HG03095 (cell line): ENCODE measurements around the gene TUBA3E.
"Not testable (repeated sequence)": the region's sequence is repeated elsewhere in the genome, so short reads cannot be mapped to it uniquely, and the experiment has no call there.

Experiments
- ATAC-seq: cut with Tn5 transposase; IDR thresholded peaks from one replicate; pipeline ENCODE4 v1.9.1; 2021; ENCODE audit warnings: moderate library complexity; ENCODE audit not compliant: unreplicated experiment

The TUBA3E gene

DNA sequence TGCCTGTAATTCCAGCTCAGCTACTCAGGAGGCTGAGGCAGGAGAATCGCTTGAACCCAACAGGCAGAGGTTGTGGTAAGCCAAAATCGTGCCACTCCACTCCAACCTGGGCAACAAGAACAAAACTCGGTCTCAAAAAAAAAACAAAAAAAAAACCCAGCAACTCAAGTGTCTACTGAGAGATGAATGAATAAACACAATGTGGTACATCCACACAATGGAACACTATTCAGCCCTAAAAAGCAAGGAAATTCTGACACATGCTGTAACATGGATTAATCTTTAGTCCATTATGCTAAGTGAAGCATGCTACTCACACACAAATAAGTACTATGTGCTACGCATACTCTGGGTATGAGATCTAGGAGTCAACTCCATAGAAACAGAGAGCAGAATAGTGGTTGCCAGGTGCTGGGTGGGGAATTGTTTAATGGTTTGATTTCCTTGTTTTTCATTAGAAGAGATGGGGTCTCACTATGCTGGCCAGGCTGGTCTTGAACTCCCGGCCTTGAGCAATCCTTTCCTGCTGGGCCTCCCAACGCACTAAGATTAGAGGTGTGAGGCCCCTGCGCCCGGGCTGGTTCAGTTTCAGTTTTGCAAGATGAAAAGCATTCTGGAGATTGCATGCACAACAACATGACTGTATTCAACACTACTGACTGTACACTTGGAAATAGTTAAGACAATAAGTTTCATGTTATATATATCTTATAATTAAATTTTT is 32.8 kb downstream of the TUBA3E start:
- ATAC-seq: no peak

GRCh38 chr2:130162968-130163367 is 35.3 kb downstream of the TUBA3E start:
- ATAC-seq: no peak

DNA sequence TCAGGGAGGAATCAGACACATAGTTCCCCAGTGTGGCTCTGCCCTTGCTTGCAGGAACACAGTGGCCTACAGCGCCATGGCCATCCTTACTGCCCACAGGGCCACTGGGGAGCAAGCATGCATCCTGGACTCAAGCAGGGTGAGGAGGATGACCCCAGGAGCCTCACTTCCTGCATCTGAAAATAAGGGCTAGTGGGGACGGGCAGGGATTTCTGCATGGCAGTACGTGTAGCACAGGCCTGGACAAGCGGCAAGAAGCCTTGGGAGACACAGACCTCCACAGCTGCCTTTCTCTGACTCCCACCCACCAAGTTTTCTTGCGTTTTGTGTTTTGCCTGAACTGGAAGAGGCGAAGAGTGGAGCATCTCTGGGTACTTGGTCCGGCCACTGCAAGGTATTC is 35.8 kb downstream of the TUBA3E start:
- not testable (repeated sequence) for ATAC-seq

DNA sequence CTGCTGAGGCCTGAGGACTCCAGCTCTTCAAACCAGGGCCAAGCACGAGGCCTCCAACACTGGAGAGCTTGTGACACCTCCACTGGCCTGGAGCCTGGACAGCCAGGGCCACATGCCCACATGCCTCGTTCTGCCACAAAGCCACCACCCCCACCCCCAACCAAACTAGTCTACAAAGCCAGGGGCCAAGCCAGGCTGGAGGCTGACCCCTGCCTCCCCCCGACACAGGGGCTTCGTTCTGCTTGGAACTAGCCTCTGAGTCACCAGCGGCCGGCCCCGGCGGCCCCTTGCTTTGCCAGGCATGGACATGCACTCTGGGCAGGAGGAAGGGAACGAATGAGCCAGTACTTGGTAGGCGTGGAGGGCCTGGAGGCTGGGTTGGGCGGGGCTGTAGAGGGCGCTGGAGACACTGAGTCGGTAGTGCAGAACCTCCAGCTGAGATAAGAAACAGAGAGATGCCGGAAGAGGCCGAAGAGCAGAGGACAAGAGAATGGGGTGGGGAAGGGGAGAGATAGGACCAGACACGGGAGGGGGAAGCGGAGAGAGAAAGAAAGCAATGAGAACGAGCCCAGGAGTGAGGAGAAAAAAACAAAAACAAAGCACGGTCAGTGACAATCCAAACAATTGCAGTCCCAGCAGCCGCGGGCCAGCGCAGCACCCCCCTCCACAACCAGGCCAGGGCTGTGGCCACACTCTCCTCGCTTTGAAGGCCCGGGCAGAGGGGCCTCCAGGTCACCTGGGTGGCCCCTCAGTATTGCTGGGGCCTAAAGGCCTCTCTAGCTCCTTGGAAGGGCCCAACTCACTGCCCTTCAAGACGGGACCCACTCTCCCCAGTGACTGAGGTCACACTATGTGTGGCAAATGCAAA is 37.2 kb downstream of the TUBA3E start:
- not testable (repeated sequence) for ATAC-seq

GRCh38 chr2:130160131-130160530 is 38.1 kb downstream of the TUBA3E start:
- ATAC-seq: no peak

GRCh38 chr2:130159376-130159775 is 38.9 kb downstream of the TUBA3E start:
- ATAC-seq: not testable (repeated sequence)

DNA sequence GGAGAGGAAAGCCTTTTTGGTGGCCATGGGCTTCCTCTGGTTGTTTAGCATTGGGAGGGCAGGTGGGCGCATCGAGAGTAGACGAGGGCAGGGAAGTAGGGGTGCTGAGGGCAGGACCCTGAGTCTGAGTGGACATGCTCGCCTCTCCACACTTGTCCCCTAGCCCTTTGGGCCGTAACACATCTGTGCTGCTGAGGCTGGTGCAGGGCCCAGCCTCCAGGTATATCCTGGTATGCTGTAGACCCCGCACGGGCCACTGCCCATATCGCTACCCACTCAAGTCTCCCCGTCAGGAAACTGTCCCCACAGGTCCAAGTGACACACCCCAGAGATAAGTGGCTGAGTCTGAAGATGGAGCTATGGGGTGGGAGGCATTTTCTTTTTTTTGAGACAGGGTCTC is 39.6 kb downstream of the TUBA3E start:
- no peak for ATAC-seq

DNA sequence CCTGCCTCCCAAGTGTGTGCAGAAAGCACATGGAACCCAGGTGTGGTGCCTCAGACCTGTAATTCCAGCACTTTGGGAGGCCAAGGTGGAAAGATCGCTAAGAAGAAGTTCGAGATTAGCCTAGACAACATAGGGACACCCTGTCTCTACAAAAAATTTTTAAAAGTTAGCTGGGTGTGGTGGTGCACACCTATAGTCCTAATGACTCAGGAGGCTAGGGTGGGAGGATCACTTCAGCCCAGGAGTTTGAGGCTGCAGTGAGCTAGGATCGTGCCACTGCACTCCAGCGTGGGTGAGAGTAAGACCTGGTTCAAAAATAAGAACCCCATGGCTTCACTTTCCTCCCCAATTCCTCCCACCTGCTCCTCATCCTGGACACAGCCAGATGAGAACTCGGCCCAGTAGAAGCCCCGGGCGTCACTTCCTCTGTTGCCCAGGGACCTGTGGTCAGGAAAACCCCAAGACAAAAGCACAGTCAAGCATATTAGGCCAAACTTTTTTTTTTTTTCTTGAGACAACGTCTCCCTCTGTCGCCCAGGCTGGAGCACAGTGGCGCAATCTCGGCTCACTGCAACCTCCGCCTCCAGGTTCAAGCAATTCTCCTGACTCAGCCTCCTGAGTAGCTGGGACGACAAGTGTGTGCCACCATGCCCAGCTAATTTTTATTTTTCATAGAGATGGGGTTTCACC is 40.3 kb downstream of the TUBA3E start:
- peak; percentile 90 for ATAC-seq

GRCh38 chr2:130157354-130157753 is 40.9 kb downstream of the TUBA3E start:
- peak; percentile 8 for ATAC-seq

GRCh38 chr2:130156624-130157004 is 41.6 kb downstream of the TUBA3E start:
- ATAC-seq: no peak

DNA sequence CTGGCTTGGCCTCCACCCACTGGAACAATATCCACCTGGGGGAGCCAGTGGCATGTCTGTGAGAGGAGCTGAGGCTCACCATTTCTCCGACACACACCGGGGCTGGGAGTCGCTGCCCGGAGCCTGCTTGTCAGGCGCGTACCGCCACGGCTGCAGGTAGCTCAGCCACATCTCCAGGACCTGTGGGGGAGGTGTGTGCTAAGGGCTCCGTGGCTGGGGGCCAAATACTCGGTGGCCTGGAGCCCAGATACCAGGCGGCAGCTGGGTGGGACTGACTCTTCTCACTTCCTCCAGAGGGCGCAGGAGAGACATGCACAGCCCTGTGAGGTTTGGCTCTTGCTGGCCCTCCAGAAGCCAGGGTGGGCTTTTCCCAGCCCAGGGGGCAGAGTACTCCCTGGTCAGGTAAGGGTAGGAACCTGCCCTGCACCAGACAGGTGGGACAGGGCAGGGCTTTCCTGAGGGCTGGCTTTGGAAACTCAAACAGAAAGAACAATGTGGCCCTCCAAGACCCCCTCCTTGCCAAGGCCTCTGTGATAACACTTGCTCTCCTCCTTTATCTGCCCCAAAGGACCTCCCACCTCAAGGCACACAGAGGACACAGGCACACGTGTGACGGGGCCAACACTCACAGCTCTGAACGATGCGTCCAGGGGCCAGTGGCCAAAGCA is 42.1 kb downstream of the TUBA3E start:
- ATAC-seq: not testable (repeated sequence)

GRCh38 chr2:130154773-130155765 is 43.2 kb downstream of the TUBA3E start:
- no peak for ATAC-seq

GRCh38 chr2:130154423-130154770 is 43.8 kb downstream of the TUBA3E start:
- ATAC-seq: not testable (repeated sequence)

DNA sequence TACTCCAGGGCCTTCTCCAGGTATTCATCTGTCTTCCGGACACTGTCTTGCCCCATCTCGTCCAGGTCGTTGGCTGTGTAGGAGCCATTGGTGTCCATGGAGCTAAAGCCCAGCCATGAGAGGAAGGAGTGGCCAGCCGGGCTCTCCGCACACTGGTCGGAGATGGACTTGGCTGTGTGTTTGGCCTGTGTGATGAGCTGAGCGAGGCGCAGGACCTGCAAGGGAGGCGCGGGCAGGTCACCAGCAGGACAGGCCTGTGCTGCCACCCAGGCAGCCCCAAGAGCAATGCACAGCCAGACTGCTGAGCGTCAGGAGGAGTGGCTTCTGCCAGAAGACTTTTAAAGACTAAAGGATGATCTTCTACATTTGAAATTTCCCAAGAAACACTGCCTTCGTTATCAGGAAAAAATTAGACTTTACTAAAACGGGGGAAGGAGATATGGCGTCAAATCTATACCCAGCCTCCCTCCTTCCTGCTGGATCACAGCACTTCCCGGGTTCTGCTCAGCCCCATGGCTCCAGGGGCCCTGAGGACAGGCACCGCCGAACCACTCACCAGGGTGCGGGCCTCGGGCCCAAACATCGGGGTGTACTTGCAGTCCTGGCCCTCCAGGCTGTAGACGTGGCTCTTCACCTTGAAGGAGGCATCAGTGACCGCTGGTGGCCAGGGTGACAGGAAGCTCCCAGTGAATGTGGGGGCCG is 44.4 kb downstream of the TUBA3E start:
- not testable (repeated sequence) for ATAC-seq

GRCh38 chr2:130152816-130153595 is 45.2 kb downstream of the TUBA3E start:
- ATAC-seq: no peak

GRCh38 chr2:130152136-130152815 is 46.0 kb downstream of the TUBA3E start:
- not testable (repeated sequence) for ATAC-seq

DNA sequence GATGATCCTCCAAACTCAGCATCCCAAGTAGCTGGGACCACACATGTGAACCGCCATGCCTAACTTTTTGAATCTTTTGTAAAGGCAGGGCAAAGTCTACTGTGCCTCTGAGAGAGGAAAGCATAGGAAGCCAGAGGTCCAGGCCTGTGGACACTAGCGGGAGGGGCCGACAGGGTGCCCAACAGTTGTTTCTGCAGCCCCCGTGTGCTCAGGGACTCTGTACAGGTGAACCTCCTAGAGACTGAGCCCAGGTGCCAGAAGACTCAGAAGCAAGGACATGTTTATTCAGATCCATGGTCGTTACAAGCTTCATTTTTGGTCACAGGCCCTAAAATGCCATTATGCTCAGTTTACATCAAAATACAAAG is 47.1 kb downstream of the TUBA3E start:
- ATAC-seq: not testable (repeated sequence)
